Measurements from ENCODE around the gene ALS2. TPM values are rescaled to one million over a fixed set of nuclear protein-coding genes. Genes with fewer than 3 reads are reported as not detected.
"Not testable (repeated sequence)": the region's sequence is repeated elsewhere in the genome, so short reads cannot be mapped to it uniquely, and the experiment has no call there.

ALS2 gene
- 10 to 100 TPM; 25.4 to 35.7 (median 26.5) TPM for polyA plus RNA-seq (ENCODE audit: insufficient read length in 3 of 3)
- long read RNA-seq, donor 1, partial matches to known transcripts: 0 of 3 reads
- long read RNA-seq, donor 1, other reads (novel, unspliced or antisense): 0 of 3 reads
- long read RNA-seq, donor 2, partial matches to known transcripts: 7 of 9 reads
- long read RNA-seq, donor 2, other reads (novel, unspliced or antisense): 0 of 9 reads
- long read RNA-seq, donor 3, partial matches to known transcripts: 0 of 3 reads
- long read RNA-seq, donor 3, other reads (novel, unspliced or antisense): 0 of 3 reads
- long read RNA-seq, donor 4, partial matches to known transcripts: 0 of 1 reads
- long read RNA-seq, donor 4, other reads (novel, unspliced or antisense): 0 of 1 reads
- long read RNA-seq, donor 5: 0 reads
- long read RNA-seq, donor 6, partial matches to known transcripts: 12 of 16 reads
- long read RNA-seq, donor 6, other reads (novel, unspliced or antisense): 0 of 16 reads
- long read RNA-seq, donor 7, partial matches to known transcripts: 5 of 8 reads
- long read RNA-seq, donor 7, other reads (novel, unspliced or antisense): 0 of 8 reads
- long read RNA-seq, donor 8, partial matches to known transcripts: 0 of 1 reads
- long read RNA-seq, donor 8, other reads (novel, unspliced or antisense): 0 of 1 reads
- long read RNA-seq, donor 9, transcript ALS2-206 (4 exons, 2,677 nt): major isoform, 5 of 5 reads
- long read RNA-seq, donor 9, partial matches to known transcripts: 0 of 5 reads
- long read RNA-seq, donor 9, other reads (novel, unspliced or antisense): 0 of 5 reads
- long read RNA-seq, donor 10, partial matches to known transcripts: 0 of 4 reads
- long read RNA-seq, donor 10, other reads (novel, unspliced or antisense): 0 of 4 reads
- long read RNA-seq, donor 11, partial matches to known transcripts: 6 of 6 reads
- long read RNA-seq, donor 11, other reads (novel, unspliced or antisense): 0 of 6 reads
- long read RNA-seq, donor 12, full-length matches to known transcripts: 5 of 5 reads
- long read RNA-seq, donor 12, partial matches to known transcripts: 0 of 5 reads
- long read RNA-seq, donor 12, other reads (novel, unspliced or antisense): 0 of 5 reads
- long read RNA-seq, donor 13, partial matches to known transcripts: 0 of 3 reads
- long read RNA-seq, donor 13, other reads (novel, unspliced or antisense): 0 of 3 reads
- long read RNA-seq, donor 14: 0 reads
- long read RNA-seq, donor 15, partial matches to known transcripts: 0 of 4 reads
- long read RNA-seq, donor 15, other reads (novel, unspliced or antisense): 0 of 4 reads
- long read RNA-seq, donor 16, partial matches to known transcripts: 0 of 2 reads
- long read RNA-seq, donor 16, other reads (novel, unspliced or antisense): 0 of 2 reads

GRCh38 chr2:201780674-201781493, at the start of gene ALS2:
Gene ALS2, minus strand, starts transcription at chr2:201780933. Its CDS starts 12,048 bp downstream, at chr2:201768885.
- peak; percentile 99 for DNase-seq

- no peak for DNase-seq
These were observed 47.5 kb upstream of the ALS2 start for GRCh38 chr2:201828220-201828619.

- DNase-seq: no peak
These were observed 46.9 kb upstream of the ALS2 start for GRCh38 chr2:201827621-201828020.

- DNase-seq: no peak
These were observed 43.5 kb upstream of the ALS2 start for GRCh38 chr2:201824212-201824611.

GRCh38 chr2:201821080-201821479, 40.3 kb upstream of the ALS2 start:
- DNase-seq: no peak

- no peak for DNase-seq
These were observed 39.8 kb upstream of the ALS2 start for GRCh38 chr2:201820383-201821007.

- DNase-seq: no peak
These were observed 36.2 kb upstream of the ALS2 start for GRCh38 chr2:201816657-201817575.

- DNase-seq: peak; percentile 51
These were observed 33.4 kb upstream of the ALS2 start for GRCh38 chr2:201813996-201814760.

- DNase-seq: not testable (repeated sequence)
These were observed 29.9 kb upstream of the ALS2 start for GRCh38 chr2:201810604-201811003.

- DNase-seq: no peak
These were observed 28.9 kb upstream of the ALS2 start for GRCh38 chr2:201809633-201810032.

GRCh38 chr2:201808027-201808426, 27.3 kb upstream of the ALS2 start:
- DNase-seq: peak; percentile 87

- DNase-seq: peak; percentile 79
These were observed 26.8 kb upstream of the ALS2 start for GRCh38 chr2:201807452-201807999.

GRCh38 chr2:201806442-201807170, 25.9 kb upstream of the ALS2 start, which contains the start of gene CDK15:
Gene CDK15, plus strand, starts transcription at chr2:201806537. Its CDS starts 128 bp downstream, at chr2:201806665.
- DNase-seq: peak; percentile 57

GRCh38 chr2:201798914-201799285, 18.2 kb upstream of the ALS2 start:
- not testable (repeated sequence) for DNase-seq

- DNase-seq: no peak
These were observed 17.6 kb upstream of the ALS2 start for GRCh38 chr2:201798252-201798913.

- no peak for DNase-seq
These were observed 16.6 kb upstream of the ALS2 start for GRCh38 chr2:201797175-201797840.
